ENCODE data around the gene SCARB1. TPM values are rescaled to one million over a fixed set of nuclear protein-coding genes. Genes with fewer than 3 reads are reported as not detected.
A peak's percentile ranks its signal among the peaks of the same experiment; 100 is the strongest.

Gene SCARB1
- total RNA-seq, 1 donor from 2014 or later, result 11.1 TPM

DNA sequence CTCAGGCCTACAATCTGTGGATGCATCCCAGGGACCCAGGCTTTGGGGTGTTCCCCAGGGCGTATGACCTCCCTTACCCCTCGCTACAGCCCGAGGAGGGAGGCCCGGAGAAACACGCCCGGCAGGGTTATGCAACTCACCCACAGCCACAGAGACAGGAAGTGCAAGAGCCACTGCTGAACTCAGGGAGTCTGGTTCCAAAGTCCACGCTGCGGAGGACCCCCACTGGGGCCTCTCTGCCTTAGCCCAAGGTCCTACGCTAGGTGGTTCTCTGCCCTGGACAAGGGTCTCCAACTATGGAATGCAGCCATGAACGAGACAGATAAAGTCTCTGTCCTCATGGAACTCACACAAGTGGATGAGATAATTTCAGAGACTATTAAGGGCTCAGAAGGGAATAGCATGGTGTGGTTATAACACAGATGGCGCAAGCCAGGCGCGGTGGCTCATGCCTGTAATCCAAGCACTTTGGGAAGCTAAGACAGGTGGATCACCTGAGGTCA lies 11.3 kb downstream of the SCARB1 start:
- intact Hi-C loops (cut with micrococcal nuclease), result no loop called here

DNA sequence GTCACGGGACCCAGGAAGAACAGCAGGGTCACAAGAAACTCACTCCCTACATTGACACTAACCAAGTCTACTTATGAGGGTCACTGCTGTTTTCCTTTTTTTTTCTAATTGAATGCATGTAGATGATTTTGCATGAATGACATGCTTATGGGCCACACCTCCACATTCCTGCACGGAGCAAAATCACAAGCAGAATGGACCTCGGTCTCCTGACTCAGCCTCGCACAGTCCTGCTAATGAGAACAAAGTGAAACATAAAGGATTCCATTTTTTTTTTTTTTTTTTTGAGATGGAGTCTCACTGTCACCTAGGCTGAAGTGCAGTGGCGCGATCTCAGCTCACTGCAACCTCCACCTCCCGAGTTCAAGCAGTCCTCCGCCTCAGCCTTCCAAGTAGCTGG lies 12.3 kb downstream of the SCARB1 start:
- TF ChIP-seq, protein P1, sequence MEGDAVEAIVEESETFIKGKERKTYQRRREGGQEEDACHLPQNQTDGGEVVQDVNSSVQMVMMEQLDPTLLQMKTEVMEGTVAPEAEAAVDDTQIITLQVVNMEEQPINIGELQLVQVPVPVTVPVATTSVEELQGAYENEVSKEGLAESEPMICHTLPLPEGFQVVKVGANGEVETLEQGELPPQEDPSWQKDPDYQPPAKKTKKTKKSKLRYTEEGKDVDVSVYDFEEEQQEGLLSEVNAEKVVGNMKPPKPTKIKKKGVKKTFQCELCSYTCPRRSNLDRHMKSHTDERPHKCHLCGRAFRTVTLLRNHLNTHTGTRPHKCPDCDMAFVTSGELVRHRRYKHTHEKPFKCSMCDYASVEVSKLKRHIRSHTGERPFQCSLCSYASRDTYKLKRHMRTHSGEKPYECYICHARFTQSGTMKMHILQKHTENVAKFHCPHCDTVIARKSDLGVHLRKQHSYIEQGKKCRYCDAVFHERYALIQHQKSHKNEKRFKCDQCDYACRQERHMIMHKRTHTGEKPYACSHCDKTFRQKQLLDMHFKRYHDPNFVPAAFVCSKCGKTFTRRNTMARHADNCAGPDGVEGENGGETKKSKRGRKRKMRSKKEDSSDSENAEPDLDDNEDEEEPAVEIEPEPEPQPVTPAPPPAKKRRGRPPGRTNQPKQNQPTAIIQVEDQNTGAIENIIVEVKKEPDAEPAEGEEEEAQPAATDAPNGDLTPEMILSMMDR (IDR thresholded peaks at IDR 0.05; ENCODE audit: borderline replicate concordance), result no peak
- intact Hi-C loops (cut with micrococcal nuclease), result no loop called here

More for the DNA sequence above, 11.3 kb downstream of the SCARB1 start:
- DNase-seq, result peak; percentile 54
- Histone ChIP-seq H3K27ac (replicated peaks) (peak overlapping the region; percentile 55), H3K27me3 (ENCODE audit: low read depth) (no peaks in the 10 kb centered on the region), H3K36me3 (no peaks in the 10 kb centered on the region), H3K4me1 (peaks cover 67% of the 10 kb centered on the region), H3K9me3 (replicated peaks) (no peaks in the 10 kb centered on the region), H3K4me3 (no peak overlapping the region)
- TF ChIP-seq, protein P1 (IDR thresholded peaks at IDR 0.05; ENCODE audit: borderline replicate concordance), result no peak

DNA sequence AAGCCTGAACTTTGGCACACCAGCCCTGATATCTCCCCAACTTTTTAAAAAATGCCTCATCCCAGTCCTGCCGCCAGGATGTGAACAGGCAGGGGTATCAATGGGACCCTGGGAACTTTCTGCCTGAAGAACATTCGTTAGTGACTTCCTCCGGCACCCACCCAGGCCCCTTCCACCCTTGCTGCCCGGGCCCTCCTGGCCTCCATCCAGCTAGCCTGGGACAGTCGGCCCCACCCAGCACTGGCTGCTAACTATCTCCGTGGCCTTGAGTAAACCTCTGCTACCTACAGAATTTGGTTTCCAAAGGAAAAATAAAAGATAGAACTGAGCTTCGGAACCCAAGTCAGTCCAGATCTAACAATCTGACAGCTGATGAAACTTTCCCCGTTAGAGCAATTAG lies 14.3 kb downstream of the SCARB1 start:
- Histone ChIP-seq H3K27me3 (ENCODE audit: low read depth) (no peaks in the 10 kb centered on the region), H3K4me3 (no peak overlapping the region), H3K27ac (replicated peaks) (peak overlapping the region; percentile 12), H3K4me1 (peaks cover 50% of the 10 kb centered on the region), H3K9me3 (replicated peaks) (no peaks in the 10 kb centered on the region), H3K36me3 (no peaks in the 10 kb centered on the region)
- TF ChIP-seq, protein P1 (IDR thresholded peaks at IDR 0.05; ENCODE audit: borderline replicate concordance), result no peak
- intact Hi-C loops (cut with micrococcal nuclease), result no loop called here
- DNase-seq, result peak; percentile 30

More for the DNA sequence above, 12.3 kb downstream of the SCARB1 start:
- H3K9me3 ChIP-seq (replicated peaks), result no peaks in the 10 kb centered on the region
- DNase-seq, result no peak
- H3K4me3 ChIP-seq, result no peak overlapping the region
- H3K4me1 ChIP-seq, result peaks cover 69% of the 10 kb centered on the region
- no peaks in the 10 kb centered on the region for H3K27me3 ChIP-seq (ENCODE audit: low read depth)
- no peak overlapping the region for H3K27ac ChIP-seq (replicated peaks)
- H3K36me3 ChIP-seq, result no peaks in the 10 kb centered on the region

DNA sequence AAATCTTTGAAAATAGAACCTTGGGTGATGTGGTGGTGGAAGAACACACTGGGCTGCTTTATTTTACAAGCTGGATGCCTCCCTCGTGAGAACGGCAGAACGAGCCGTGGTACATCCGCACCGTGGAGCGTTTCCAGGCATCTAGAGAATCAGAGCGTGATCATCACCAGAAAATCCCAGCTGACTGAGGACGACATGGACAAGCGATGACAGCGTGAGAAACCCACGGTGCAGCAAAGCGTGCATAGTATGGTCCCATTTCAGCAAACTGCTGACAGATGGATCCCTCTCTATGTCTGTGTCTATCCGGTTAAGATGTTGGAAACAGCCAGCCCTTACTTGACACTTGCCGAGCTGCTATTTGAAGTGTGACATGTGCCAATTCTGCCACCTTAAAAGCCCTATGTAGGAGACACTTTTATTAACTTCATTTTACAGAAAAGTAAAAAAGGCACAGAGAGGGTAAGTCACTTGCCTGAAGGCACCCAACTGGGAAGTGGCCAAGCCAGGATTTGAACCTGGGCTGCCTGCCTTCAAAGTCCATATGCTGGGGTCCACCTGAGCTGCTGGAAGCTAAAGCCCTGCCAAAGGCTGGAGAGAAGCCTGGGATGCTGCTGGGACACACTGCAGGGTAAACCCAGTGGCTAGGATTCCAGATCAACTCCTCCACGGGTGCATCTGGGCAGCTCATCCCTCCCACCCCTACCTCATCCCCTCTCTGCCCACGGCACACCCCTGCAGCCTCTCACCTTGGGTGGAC lies 14.9 kb downstream of the SCARB1 start:
- TF ChIP-seq, protein P1 (IDR thresholded peaks at IDR 0.05; ENCODE audit: borderline replicate concordance), result no peak
- Histone ChIP-seq H3K36me3 (no peaks in the 10 kb centered on the region), H3K4me3 (no peak overlapping the region), H3K9me3 (replicated peaks) (no peaks in the 10 kb centered on the region), H3K27ac (replicated peaks) (peak overlapping the region; percentile 12), H3K27me3 (ENCODE audit: low read depth) (no peaks in the 10 kb centered on the region), H3K4me1 (peaks cover 45% of the 10 kb centered on the region)
- DNase-seq, result no peak
- intact Hi-C loops (cut with micrococcal nuclease), result no loop called here

DNA sequence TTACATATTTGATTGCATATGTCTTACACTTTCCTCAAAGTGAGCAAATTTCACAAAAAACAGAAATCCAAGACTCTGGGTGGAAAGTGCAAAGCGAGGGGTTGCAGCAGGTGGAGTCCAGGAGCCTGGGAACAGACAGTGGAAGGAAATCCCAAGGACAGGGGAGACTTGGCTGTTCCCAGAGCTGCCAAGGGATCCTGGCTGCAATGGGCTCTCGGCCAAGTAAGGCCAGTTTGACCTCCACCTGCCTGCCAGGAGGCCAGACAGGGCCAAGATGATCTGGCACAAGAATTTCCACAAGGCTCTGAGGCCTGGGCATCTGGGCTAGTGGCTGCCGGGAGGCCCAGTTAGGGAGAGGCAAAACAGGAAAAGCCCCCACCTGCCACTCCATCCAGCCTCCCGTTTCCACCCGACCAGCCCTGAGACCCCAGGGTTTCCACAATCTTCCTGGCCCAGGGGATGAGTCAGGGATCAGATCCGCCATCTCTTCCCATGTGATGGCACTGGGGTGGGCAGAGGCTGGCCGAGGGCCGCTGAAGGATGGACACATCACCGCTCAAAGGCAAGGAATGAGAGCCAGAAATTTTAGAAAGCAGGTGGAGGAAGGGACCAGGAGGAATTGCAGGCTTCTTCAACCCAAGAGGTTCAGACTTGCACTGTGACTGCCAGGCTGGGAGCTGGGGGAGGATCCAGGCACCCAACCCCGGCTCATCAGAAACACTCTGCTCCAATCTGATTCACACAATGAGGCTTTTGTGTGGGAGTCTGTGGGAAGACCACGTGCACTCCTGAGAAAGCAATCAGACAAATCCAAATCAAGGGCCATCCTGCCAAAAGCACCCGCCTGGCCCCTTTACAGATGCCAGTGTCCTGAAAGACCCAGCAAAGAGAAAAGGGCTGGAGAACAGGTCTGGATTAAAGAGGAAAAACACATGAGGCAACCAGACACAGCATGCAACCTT lies 16.3 kb downstream of the SCARB1 start:
- intact Hi-C loops (cut with micrococcal nuclease), result no loop called here
- Histone ChIP-seq H3K4me3 (no peak overlapping the region), H3K9me3 (replicated peaks) (no peaks in the 10 kb centered on the region), H3K36me3 (no peaks in the 10 kb centered on the region), H3K4me1 (peaks cover 45% of the 10 kb centered on the region), H3K27me3 (ENCODE audit: low read depth) (no peaks in the 10 kb centered on the region), H3K27ac (replicated peaks) (peak overlapping the region; percentile 67)
- TF ChIP-seq, protein P1 (IDR thresholded peaks at IDR 0.05; ENCODE audit: borderline replicate concordance), result no peak
- peak; percentile 41 for DNase-seq
